ENCODE results near the gene LGALS9B.
"Not testable (repeated sequence)": the region's sequence is repeated elsewhere in the genome, so short reads cannot be mapped to it uniquely, and the experiment has no call there.

DNA sequence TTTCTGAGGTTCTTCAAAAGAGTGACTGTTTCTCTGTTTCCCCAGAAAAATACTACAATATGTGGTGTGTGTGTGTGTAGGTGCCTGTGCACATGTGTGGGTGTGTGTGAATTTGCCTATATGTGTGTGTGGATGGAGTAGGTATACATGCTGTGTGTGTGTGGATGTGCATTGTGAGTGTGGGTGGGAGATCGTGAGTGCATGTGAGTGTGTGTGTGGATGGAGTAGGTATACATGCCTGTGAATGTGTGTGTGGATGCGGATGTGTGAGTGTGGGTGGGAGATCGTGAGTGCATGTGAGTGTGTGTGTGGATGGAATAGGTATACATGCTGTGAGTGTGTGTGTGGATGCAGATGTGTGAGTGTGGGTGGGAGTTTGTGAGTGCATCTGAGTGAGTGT lies 32.2 kb downstream of the LGALS9B start:
- not testable (repeated sequence) for TF ChIP-seq ELF4 (IDR thresholded peaks at IDR 0.05); NFRKB (IDR thresholded peaks at IDR 0.05); BHLHE40 (IDR thresholded peaks at IDR 0.05; ENCODE audit: borderline replicate concordance)

All from HEK293T (cell line).